GM18505 (cell line): ENCODE measurements around the gene PLEKHA5.
"Not testable (repeated sequence)": the region's sequence is repeated elsewhere in the genome, so short reads cannot be mapped to it uniquely, and the experiment has no call there.

Source experiments
- ATAC-seq: cut with Tn5 transposase; IDR thresholded peaks from one replicate; pipeline ENCODE4 v1.9.1; 2021; ENCODE audit not compliant: unreplicated experiment
- POLR2A ChIP-seq: IDR thresholded peaks from 4 replicates; pipeline ENCODE4 v1.6.1; 2011; ENCODE audit warnings: borderline replicate concordance; ENCODE audit not compliant: insufficient read depth, insufficient read length; ENCODE audit errors: extremely low read depth

Gene PLEKHA5

GRCh38 chr12:19227880-19228210 lies 98.3 kb downstream of the PLEKHA5 start:
- ATAC-seq: no peak

GRCh38 chr12:19229021-19229420 lies 99.5 kb downstream of the PLEKHA5 start:
- not testable (repeated sequence) for ATAC-seq

More at GRCh38 chr12:19227880-19228210, 98.3 kb downstream of the PLEKHA5 start:
- no peak for TF ChIP-seq POLR2A

- ATAC-seq: no peak
Observed at GRCh38 chr12:19230299-19230866, 100.8 kb downstream of the PLEKHA5 start.

GRCh38 chr12:19230896-19231295 lies 101.4 kb downstream of the PLEKHA5 start:
- ATAC-seq: no peak
- no peak for TF ChIP-seq POLR2A

More at GRCh38 chr12:19230299-19230866, 100.8 kb downstream of the PLEKHA5 start:
- TF ChIP-seq POLR2A: no peak

GRCh38 chr12:19234171-19234704 lies 104.7 kb downstream of the PLEKHA5 start:
- TF ChIP-seq POLR2A: no peak
- no peak for ATAC-seq

- ATAC-seq: no peak
- TF ChIP-seq POLR2A: no peak
Observed at GRCh38 chr12:19234981-19235871, 105.7 kb downstream of the PLEKHA5 start.

GRCh38 chr12:19236656-19237055 lies 107.1 kb downstream of the PLEKHA5 start:
- no peak for ATAC-seq
- TF ChIP-seq POLR2A: no peak

- no peak for TF ChIP-seq POLR2A
Observed at GRCh38 chr12:19238540-19238939, 109.0 kb downstream of the PLEKHA5 start.

GRCh38 chr12:19239102-19239501 lies 109.6 kb downstream of the PLEKHA5 start:
- no peak for ATAC-seq
- no peak for TF ChIP-seq POLR2A

More at GRCh38 chr12:19238540-19238939, 109.0 kb downstream of the PLEKHA5 start:
- ATAC-seq: no peak

- no peak for TF ChIP-seq POLR2A
- ATAC-seq: no peak
Observed at GRCh38 chr12:19239616-19240234, 110.2 kb downstream of the PLEKHA5 start.

- no peak for TF ChIP-seq POLR2A
- ATAC-seq: no peak
Observed at GRCh38 chr12:19242581-19242980, 113.0 kb downstream of the PLEKHA5 start.

GRCh38 chr12:19243551-19243950 lies 114.0 kb downstream of the PLEKHA5 start:
- no peak for ATAC-seq
- TF ChIP-seq POLR2A: no peak

GRCh38 chr12:19244312-19244711 lies 114.8 kb downstream of the PLEKHA5 start:
- no peak for TF ChIP-seq POLR2A
- ATAC-seq: no peak
